Stimulated activated CD8-positive, alpha-beta memory T cell treated with anti-CD3 and anti-CD28 coated beads, Interleukin-4, amount 100 ng/mL, for 48 hours (primary cell): Measurements from ENCODE around the gene VLDLR.

Experiments used
- DNase-seq: peaks from one replicate; pipeline ENCODE4 v3.0.0-alpha.2; 2020

VLDLR gene

GRCh38 chr9:2622461-2623287 lies 1.1 kb downstream of the VLDLR start:
- DNase-seq, result peak; percentile 48

- no peak for DNase-seq
These were observed 1.9 kb downstream of the VLDLR start for GRCh38 chr9:2623288-2624050.

- DNase-seq, result no peak
These were observed 2.6 kb downstream of the VLDLR start for GRCh38 chr9:2624051-2624682.

GRCh38 chr9:2625427-2625826 lies 3.8 kb downstream of the VLDLR start:
- no peak for DNase-seq

GRCh38 chr9:2628919-2629318 lies 7.3 kb downstream of the VLDLR start:
- no peak for DNase-seq

GRCh38 chr9:2630158-2630557 lies 8.6 kb downstream of the VLDLR start:
- no peak for DNase-seq

- DNase-seq, result no peak
These were observed 9.7 kb downstream of the VLDLR start for GRCh38 chr9:2631263-2631662.

GRCh38 chr9:2634153-2634552 lies 12.6 kb downstream of the VLDLR start:
- DNase-seq, result no peak

GRCh38 chr9:2634818-2635217 lies 13.2 kb downstream of the VLDLR start:
- DNase-seq, result no peak

GRCh38 chr9:2635922-2636321 lies 14.3 kb downstream of the VLDLR start:
- DNase-seq, result no peak

- no peak for DNase-seq
These were observed 15.8 kb downstream of the VLDLR start for GRCh38 chr9:2637390-2637789.

- DNase-seq, result no peak
These were observed 17.5 kb downstream of the VLDLR start for GRCh38 chr9:2638871-2639673.

- no peak for DNase-seq
These were observed 18.2 kb downstream of the VLDLR start for GRCh38 chr9:2639786-2640185.

- DNase-seq, result no peak
These were observed 19.0 kb downstream of the VLDLR start for GRCh38 chr9:2640570-2640969.

- DNase-seq, result no peak
These were observed 19.4 kb downstream of the VLDLR start for GRCh38 chr9:2641033-2641432.

- no peak for DNase-seq
These were observed 20.5 kb downstream of the VLDLR start for GRCh38 chr9:2642068-2642467.

GRCh38 chr9:2645569-2645968 lies 24.0 kb downstream of the VLDLR start:
- DNase-seq, result no peak

GRCh38 chr9:2655411-2655901 lies 33.9 kb downstream of the VLDLR start:
- peak; percentile 40 for DNase-seq

GRCh38 chr9:2657427-2657826 lies 35.8 kb downstream of the VLDLR start:
- peak; percentile 54 for DNase-seq

- no peak for DNase-seq
These were observed 40.9 kb downstream of the VLDLR start for GRCh38 chr9:2662496-2662895.

- DNase-seq, result no peak
These were observed 42.0 kb downstream of the VLDLR start for GRCh38 chr9:2663461-2664173.
